ENCODE results near the gene ETV7.

GRCh38 chr6:36324191-36324590 is 63.3 kb downstream of the ETV7 start:
- TF ChIP-seq POLR2A (IDR thresholded peaks at IDR 0.05): no peak
- no peak for TF ChIP-seq CTCF (IDR thresholded peaks at IDR 0.05)
- no peak for TF ChIP-seq POLR2AphosphoS5 (IDR thresholded peaks at IDR 0.05)
- TF ChIP-seq EP300 (IDR thresholded peaks at IDR 0.05): no peak

Data from gastroesophageal sphincter (tissue), 3 donors.